Tibial nerve (tissue), 4 donors: ENCODE results near the gene TBCC. TPM values are rescaled to one million over a fixed set of nuclear protein-coding genes. Genes with fewer than 3 reads are reported as not detected.

Experiments used
- DNase-seq, 2 donors: peaks; one replicate each; pipeline ENCODE4 v3.0.0-alpha.2; 2019; ENCODE audit warnings: low spot score in 2 of 2
- H3K27ac ChIP-seq, 4 donors: fragments of 200-600 bp; sonication (generic) in 3 of 4; one replicate each; pipeline ENCODE4 v1.5.1; 2017 to 2019; ENCODE audit warnings: mild to moderate bottlenecking in 1 of 4
- H3K27me3 ChIP-seq, 2 donors: fragments of 200-600 bp; sonication (generic) in 1 of 2; one replicate each; pipeline versions ENCODE4 v1.5.1 to v1.6.0; 2017 to 2019
- H3K36me3 ChIP-seq, 3 donors: fragments of 200-600 bp; sonication (generic); one replicate each; pipeline ENCODE4 v1.5.1; 2018 to 2019
- H3K4me1 ChIP-seq, 4 donors: fragments of 200-600 bp; sonication (generic) in 3 of 4; one replicate each; pipeline ENCODE4 v1.5.1; 2017 to 2019
- H3K4me3 ChIP-seq, 4 donors: fragments of 200-600 bp; sonication (generic) in 3 of 4; one replicate each; pipeline ENCODE4 v1.5.1; 2017 to 2019; ENCODE audit warnings: mild to moderate bottlenecking in 1 of 4, moderate library complexity in 1 of 4
- H3K9me3 ChIP-seq, 4 donors: fragments of 200-600 bp; sonication (generic) in 3 of 4; one replicate each; pipeline ENCODE4 v1.5.1; 2017 to 2019
- EP300 ChIP-seq, 2 donors: sonication (generic); formaldehyde crosslinking; IDR thresholded peaks; one replicate each; pipeline ENCODE4 v1.6.1; 2017; ENCODE audit warnings: antibody characterized with exemption in 2 of 2, mild to moderate bottlenecking in 1 of 2
- POLR2A ChIP-seq, 2 donors: fragments of 450-650 bp; IDR thresholded peaks; one replicate each; pipeline ENCODE4 v1.6.1; 2017; ENCODE audit warnings: antibody characterized with exemption in 2 of 2, mild to moderate bottlenecking in 2 of 2, moderate library complexity in 2 of 2
- WGBS, 2 donors: methylation state at CpG; one replicate each; pipeline ENCODE4 v1.1.5; 2018; 5-methylcytosine and 5-hydroxymethylcytosine counted together
- total RNA-seq, 4 donors: library from RNA; depleted of rRNA; stranded (reverse); fragments of >200 nt; gene quantifications; one replicate each; pipeline ENCODE4 v1.1.0, GENCODE V29; 2016
- TF ChIP-seq, protein P1 (sequence below), 5 experiments: fragments of 200-600 bp in 3 of 5; fragments of 450-650 bp in 2 of 5; sonication (generic) in 3 of 5; IDR thresholded peaks; one replicate each; pipeline ENCODE4 v1.5.1; 2016 to 2019; ENCODE audit warnings: antibody characterized with exemption in 5 of 5, mild to moderate bottlenecking in 3 of 5, moderate library complexity in 2 of 5

TBCC gene
- total RNA-seq, 4 donors from 2014 or later: 20.7 to 29.4 (median 25.4) TPM

DNA sequence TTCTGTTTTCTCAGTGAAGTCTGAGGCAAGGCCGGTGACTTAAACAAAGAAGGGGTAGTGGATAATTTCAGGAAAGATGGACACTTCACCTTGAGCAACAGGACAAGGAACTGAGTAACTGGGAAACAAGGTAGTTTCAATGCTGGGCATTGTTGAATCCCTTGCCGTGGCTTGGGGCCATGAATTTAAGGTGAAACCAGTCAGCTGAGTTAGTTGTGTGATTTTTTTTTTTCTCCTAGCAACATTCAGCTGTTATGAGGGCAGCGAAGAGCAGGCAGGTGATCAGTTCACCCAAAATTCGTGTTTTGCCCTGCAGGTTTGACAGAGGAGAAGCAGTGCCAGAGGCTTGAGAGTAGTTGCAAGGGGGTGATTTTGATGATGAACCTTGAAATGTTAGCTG lies 42.8 kb upstream of the TBCC start:
- peak overlapping the region in 2 of 4 donors; percentile 24 to 54 for H3K27ac ChIP-seq
- H3K9me3 ChIP-seq: no peaks in the 10 kb centered on the region
- no peak for DNase-seq
- TF ChIP-seq, protein P1, sequence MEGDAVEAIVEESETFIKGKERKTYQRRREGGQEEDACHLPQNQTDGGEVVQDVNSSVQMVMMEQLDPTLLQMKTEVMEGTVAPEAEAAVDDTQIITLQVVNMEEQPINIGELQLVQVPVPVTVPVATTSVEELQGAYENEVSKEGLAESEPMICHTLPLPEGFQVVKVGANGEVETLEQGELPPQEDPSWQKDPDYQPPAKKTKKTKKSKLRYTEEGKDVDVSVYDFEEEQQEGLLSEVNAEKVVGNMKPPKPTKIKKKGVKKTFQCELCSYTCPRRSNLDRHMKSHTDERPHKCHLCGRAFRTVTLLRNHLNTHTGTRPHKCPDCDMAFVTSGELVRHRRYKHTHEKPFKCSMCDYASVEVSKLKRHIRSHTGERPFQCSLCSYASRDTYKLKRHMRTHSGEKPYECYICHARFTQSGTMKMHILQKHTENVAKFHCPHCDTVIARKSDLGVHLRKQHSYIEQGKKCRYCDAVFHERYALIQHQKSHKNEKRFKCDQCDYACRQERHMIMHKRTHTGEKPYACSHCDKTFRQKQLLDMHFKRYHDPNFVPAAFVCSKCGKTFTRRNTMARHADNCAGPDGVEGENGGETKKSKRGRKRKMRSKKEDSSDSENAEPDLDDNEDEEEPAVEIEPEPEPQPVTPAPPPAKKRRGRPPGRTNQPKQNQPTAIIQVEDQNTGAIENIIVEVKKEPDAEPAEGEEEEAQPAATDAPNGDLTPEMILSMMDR (IDR thresholded peaks at IDR 0.05): no peak
- TF ChIP-seq EP300 (IDR thresholded peaks at IDR 0.05): no peak
- no peak for TF ChIP-seq POLR2A (IDR thresholded peaks at IDR 0.05)
- peaks cover 0 to 75% (median 50%) of the 10 kb centered on the region in 4 donors for H3K4me1 ChIP-seq
- 72 to 78% methylated on average over 4 of the region's 4 CpGs for WGBS, 2 donors
- no peaks in the 10 kb centered on the region for H3K36me3 ChIP-seq
- H3K4me3 ChIP-seq: no peak overlapping the region
- no peaks in the 10 kb centered on the region for H3K27me3 ChIP-seq

DNA sequence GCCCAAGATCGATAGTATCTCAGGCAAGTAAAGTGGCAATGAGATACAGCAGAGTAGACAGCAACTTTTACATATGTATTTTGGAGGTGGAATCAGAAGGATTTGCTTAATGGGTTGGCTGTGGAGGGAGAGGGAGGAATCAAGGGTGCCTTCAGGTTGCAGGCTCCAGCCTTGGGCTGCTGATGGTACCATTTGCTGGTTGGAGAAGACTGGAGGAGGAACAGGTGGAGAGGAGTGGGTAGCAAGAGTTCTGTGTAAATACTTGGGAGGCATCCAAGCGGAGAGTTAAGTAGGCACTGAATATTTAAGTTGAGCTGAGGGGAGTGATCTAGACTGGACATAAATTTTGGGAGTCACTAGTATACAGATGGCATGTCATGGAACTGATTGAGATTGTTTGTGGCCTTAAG lies 41.2 kb upstream of the TBCC start:
- 71 to 72% methylated on average over 2 of the region's 2 CpGs for WGBS, 2 donors
- H3K4me3 ChIP-seq: no peak overlapping the region
- H3K4me1 ChIP-seq: peaks cover 0 to 74% (median 50%) of the 10 kb centered on the region in 4 donors

DNA sequence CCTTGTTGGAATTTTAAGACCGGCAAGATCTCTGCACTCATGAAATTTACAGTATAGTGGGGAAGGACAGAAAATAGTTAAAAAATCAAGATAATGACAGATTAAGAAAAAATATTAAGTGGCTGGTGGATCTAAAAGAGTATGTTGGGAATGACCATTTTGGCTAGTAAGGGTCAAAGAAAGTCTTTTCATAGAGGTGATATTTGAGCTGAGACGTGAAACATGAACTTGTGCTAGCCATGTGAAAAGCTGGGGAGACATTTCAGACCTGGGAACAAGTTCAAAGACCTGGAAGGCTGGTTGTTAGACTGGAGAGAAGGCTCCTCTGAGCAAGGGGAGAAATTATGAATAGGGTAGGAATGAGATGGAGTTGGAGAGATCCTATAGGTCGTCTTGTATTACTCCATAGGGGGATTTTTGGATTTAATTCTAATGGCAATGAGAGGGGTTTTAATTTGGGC lies 40.7 kb upstream of the TBCC start:
- TF ChIP-seq POLR2A (IDR thresholded peaks at IDR 0.05) (no peak), EP300 (IDR thresholded peaks at IDR 0.05) (no peak)
- TF ChIP-seq, protein P1 (IDR thresholded peaks at IDR 0.05): no peak
- Histone ChIP-seq H3K36me3 (no peaks in the 10 kb centered on the region), H3K27me3 (no peaks in the 10 kb centered on the region), H3K4me3 (no peak overlapping the region), H3K27ac (peak overlapping the region in 2 of 4 donors; percentile 98), H3K4me1 (peaks cover 0 to 70% (median 50%) of the 10 kb centered on the region in 4 donors), H3K9me3 (no peaks in the 10 kb centered on the region)
- WGBS, 2 donors: 45 to 54% methylated on average over 3 of the region's 3 CpGs
- DNase-seq: no peak

More for the DNA sequence above, 41.2 kb upstream of the TBCC start:
- no peaks in the 10 kb centered on the region for H3K9me3 ChIP-seq
- no peaks in the 10 kb centered on the region for H3K36me3 ChIP-seq
- H3K27me3 ChIP-seq: no peaks in the 10 kb centered on the region
- H3K27ac ChIP-seq: peak overlapping the region in 2 of 4 donors; percentile 98
- no peak for TF ChIP-seq POLR2A (IDR thresholded peaks at IDR 0.05)
- no peak for TF ChIP-seq EP300 (IDR thresholded peaks at IDR 0.05)
- TF ChIP-seq, protein P1 (IDR thresholded peaks at IDR 0.05): no peak
- no peak for DNase-seq

DNA sequence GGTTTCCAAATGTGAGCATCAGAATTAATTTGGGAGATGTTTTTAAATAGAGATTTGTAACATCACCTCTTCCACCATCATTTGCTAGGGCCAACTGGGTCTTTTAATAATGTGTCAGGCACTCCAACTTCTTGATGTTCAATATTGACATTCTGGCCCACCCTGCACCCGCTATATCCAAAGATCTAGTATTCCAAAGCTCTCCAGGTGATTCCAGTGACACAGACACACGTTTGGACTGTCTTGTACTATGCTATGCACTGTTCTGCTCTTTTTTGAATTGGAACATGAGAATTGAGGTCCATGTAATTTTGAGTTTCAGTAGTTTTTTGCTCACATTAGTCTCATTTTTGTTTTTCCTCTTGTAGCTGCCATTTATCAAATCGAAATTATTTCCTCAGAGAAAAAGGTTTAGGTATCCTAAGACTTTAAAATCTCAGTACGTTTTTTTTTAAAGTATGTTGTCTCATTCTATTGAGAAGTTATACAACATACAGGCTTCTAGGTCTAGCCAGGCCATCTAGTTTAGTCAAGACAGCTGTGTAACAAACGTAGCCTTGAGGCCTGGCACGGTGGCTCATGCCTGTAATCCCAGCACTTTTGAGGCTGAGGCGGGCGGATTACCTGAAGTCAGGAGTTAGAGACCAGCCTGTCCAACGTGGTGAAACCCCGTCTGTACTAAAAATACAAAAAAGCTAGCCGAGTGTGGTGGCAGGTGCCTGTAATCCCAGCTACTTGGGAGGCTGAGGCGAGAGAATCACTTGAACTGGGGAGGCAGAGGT lies 39.0 kb upstream of the TBCC start:
- Histone ChIP-seq H3K36me3 (no peaks in the 10 kb centered on the region), H3K27ac (peak overlapping the region; percentile 98 to 100 (median 99)), H3K9me3 (no peaks in the 10 kb centered on the region), H3K4me3 (peak overlapping the region; percentile 63 to 100 (median 92)), H3K4me1 (peaks cover 0 to 67% (median 41%) of the 10 kb centered on the region in 4 donors), H3K27me3 (no peaks in the 10 kb centered on the region)
- 59 to 60% methylated on average over 12 of the region's 12 CpGs for WGBS, 2 donors
- DNase-seq: no peak
- TF ChIP-seq, protein P1 (IDR thresholded peaks at IDR 0.05): no peak
- TF ChIP-seq POLR2A (IDR thresholded peaks at IDR 0.05): no peak
- no peak for TF ChIP-seq EP300 (IDR thresholded peaks at IDR 0.05)
